Hematopoietic multipotent progenitor cell treated with erythropoietin and hydrocortisone succinate and interleukin-3 and kit ligand, for 15 days (in vitro differentiated cells): Measurements from ENCODE around the gene C5orf15.
A peak's percentile ranks its signal among the peaks of the same experiment; 100 is the strongest.

Experiments used
- DNase-seq: peaks from one replicate; pipeline ENCODE4 v3.0.0-alpha.2; 2015; ENCODE audit warnings: low spot score

C5orf15 gene

DNA sequence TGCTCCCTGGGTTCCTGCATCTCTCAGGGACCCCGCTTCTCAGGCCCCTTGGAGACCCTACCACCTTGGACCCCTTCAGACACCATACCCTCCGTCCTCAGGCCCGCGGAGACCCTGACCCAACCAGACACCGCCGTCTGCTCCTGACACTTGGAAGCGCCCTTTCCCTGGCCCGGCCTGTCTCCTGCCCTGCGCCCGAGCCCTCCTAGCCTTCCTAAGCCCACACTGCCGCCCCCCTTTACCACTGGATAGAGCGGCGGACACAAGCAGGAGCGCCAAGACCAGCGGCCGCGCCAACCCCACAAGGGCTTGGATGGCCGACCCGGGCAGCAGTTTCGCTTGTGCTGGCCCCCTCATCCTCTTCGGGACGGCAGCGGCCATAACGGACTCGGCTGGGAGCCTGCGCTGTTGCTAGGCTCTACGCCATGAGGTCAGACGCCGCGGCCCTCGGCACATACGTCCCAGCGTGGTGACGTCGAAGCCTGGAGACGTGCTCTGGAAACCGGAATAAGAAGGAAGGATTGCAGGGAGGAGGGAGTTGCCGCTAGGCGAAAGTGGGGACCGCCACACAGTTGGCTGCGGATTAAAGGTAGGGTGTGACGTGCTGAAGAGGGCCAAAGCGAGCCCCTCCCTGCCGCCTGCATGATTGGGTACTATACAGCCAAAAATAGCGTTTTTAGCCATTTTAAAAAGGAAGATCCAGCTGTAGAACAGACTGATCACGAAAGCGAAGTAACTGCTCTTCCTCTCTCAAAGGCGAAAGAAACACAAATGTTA, at the start of gene C5orf15:
Gene C5orf15 (minus strand): TSS at position 422 of the 777 bp plus-strand sequence. CDS start 41 bp downstream, at position 381.
- DNase-seq = peak; percentile 97

DNA sequence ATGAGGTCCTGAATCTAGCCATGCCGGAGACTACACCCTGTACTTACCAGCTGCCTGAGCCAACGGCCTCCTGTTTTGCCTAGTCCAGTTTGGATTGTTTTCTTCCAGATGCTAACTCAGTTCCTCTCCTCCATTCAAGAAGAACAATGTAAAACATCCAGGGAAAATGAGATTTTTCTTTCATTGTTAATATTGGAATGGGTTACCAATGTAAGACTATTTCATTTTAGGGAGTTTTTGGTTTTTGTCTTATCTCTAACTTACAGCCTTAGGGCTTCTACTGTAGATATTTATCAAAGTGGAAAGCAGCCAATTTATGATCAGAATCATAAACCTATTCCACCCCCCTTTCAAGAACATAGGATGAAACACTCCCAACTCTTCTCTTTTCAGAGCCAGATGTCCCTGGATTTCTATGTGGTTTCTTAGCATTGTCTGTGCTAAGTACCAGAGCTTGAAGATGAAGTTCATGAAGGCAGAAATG, 39.9 kb upstream of the C5orf15 start:
- DNase-seq = no peak

DNA sequence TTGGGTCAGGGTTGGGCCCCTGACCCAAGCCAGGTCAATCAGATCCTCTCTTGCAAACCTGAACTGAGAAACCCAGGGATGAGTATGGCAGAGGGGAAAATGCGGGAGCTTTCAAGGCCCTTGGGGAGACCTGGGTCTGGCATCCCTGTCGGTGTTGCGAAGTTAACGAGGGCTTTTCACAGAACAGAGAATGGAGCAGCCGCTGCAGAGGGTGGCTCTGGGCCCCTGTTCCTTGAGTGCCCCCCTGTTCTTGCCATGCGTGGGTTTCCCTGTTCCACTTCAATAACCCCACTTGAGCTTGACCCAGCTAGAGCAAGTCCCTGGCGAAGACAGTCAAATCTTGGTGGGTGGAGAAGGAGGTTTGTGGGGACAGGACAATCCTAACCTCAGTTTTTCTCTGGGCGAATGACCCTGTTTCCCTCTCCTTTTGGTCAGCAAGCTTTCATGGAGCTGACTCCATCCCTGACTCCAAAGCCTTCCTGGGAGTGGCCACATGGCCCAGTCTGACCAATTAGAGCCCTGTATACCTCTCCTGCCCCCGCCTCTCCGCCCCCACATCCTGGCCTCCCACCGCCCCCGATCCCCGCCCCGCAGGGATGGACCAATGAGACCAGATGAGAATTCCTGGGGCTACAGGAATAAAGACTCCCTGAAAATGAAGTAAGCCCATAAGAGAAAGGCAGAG, 39.3 kb upstream of the C5orf15 start:
- DNase-seq = no peak

DNA sequence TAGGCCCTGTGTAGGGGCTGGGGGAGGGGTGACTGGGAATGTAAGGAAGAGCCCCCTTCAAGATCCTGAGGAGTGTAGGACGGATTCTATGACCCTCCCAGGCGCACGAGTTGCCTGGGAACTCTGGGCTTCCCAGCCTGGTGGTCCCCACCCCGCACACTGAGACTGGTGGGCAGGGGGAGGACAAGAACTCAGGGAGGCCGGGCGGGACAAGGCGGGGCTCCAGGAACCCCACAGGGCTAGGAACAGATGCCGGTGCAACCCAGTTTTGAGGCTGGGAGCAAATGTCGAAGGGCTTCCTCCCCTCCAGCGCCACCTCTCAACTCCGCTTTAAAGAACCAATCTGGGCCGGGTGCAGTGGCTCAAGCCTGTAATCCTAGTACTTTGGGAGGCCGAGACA, 37.7 kb upstream of the C5orf15 start:
- DNase-seq = no peak

DNA sequence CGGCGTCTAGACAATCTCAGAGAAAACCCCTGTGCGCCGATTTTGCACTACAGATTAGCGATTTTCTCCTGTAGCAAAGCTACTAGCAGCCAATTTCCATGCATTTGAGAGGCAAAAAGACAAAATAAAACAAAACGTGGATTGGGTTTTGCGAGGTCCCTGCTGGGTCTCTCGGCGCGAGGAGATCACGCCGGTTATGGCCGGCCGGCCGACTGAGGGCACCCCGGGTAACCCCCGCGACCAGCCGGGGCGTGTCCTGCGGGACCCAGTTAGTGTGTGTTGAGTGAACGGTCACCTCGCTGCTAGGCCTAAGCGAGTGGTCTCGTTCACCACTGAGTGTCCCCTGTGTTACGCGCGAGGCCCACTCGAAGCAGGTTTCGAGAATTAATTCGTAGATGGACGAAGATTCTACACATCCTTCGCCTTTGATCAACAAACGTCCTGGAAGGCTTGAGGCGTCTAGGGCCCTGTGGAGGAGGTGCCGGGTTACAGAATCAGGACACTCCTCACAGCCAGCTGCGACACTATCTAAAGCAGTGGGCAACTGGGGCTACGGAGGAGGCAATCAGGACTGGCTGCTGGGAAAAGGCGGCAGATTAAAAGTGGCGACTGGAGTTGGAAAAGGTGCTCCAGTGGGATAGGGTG, 37.1 kb upstream of the C5orf15 start:
- no peak for DNase-seq

DNA sequence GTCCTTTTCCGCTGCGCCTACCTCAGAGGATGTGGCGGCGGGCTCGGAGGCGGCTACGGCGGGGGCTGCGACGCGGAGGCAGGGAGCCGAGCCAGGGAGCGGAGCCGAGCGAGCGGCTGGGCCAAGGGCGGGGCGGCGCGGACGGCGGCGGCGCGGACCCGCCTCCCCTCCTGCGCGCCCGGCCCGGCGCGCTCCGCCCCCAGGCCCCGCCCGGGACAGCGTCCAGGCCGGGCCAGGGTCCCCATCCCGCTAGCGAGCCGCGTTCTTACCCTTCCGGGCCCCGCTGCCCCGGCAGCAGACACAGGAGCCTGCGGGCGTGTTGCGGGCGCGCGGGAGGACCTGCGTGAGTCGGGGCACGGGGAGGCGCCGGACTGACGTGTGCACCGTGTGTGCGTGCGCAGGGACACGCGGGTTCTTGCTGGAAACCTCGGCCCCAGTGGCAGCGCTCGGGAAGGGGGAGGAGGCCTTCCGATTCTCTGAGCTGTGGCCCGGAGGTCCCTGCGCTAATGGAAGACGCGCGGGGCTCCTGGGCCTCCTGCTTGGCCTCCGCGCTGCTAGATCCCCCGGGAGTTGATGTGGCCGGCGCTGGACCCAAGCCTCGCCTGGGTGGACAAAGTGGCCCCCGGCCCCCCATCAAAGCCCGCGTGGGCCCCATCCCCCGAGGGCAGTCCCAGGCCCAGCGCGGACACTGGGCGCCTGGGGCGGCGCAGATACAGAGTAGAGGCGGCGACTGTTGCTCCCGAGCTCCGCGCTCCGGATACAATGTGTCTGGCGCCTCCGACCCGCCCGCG, 36.4 kb upstream of the C5orf15 start, which contains the start of gene VDAC1:
Gene VDAC1 (minus strand): TSS at position 350 of the 791 bp plus-strand sequence. CDS start 11,963 bp downstream, outside the sequence.
- peak; percentile 65 for DNase-seq

DNA sequence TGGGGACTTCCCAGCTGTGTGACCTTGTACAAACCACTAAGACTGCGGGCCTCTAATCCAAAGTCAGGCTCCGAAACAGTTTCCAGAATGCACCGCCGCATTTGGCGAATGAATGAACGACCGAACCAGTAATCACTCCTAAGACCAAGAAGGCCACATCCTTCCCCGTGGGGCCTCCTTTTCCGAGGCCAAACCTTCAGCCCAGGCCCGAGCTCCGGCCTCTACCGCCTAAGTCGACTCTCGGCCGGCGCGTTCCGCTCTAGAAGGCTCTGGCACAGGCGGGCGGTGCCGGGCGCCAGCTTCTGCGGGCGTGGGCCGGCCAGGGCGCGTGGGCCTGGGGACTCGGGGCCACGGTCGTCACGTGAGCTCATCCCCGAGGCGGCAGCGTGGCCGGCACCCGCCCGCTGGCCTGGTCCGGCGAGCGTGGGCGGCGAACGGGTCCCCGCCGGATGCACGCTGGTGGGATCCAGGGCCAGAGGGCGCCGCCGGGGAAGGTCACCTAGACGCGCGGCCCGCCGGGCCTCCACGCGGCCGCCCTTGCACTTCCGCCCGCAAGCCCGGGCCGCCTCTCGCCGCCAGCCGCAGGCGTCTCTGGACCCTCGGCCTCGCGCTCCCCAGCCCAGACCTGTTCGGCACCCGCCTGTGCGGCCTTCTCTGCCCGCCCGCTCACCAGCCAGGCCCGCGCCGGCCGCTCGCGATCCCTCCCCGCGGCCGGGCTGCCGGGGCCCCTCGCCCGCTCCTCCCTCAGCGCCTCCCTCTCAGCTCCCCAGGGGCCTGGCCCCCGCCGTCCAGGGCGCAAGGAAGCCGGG, 35.6 kb upstream of the C5orf15 start:
- DNase-seq = peak; percentile 44

DNA sequence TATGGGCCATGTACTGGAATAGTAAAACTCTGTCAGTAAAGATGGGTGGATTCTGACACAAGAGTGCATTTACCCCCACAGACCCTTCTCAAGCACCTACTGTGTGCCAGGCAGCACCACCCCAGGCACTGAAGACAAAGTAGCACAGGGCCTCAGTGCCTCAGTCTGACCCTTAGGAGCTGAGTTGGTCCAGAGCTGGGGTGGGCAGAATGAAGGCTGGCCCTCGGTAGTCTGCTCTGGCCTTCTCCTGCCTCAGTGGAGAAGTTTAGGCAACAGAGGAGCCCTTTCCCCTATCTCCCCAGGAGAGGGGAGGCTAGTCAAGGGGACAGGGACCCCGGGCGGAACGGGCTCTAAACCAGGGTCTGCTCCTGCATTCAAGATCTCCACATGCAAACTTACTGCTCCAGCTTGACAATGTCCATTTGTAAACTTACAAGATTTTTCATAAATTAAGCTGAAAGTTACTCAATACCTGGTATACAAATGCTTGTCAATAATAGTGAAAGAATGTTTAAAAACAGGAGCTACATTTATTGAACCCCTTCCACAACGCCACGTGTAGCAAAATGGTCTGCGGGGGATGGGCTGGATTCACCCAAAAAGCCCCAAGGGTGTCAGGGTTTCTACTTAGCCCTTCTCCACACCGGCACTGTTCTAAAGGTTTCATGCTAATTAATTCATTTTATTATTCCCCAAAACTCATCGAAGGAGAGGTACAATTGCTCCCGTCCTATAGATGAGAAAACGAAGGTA, 34.8 kb upstream of the C5orf15 start:
- no peak for DNase-seq

DNA sequence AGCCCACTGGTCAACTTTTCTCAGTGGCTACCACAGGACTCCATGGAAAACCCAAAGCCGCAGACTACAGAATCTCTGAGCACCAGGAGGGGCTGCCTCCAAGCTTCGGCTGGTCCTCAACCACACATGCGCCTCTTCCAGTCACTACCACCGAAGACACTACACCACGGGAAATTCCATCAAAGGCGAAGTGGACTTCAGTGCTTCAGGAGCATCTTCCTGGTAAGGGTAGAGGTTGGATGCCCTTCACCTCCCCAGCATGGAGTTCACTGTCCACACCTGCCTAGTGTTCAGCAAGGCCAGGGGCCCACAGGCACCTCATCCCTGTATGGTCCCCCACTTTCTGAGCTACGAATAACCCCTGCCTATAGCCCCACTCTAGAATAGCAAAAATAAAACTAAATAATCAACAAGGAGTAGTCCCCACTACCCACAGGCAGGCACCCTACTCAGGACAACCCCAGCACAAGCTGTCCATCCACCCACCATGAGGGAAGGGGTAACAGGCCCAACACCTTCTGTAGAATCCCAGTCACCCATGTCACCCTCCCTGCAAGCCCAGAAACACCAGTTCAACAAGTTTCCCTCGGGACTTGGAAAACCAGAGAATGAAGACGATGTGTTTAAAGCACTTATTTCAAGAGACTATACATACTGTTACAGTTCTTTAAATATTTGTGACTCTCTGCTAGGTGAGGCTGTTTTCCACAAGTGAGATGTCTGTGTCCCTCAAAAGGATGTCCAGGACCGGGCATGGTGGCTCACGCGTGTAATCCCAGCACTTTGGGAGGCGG, 33.7 kb upstream of the C5orf15 start:
- no peak for DNase-seq

DNA sequence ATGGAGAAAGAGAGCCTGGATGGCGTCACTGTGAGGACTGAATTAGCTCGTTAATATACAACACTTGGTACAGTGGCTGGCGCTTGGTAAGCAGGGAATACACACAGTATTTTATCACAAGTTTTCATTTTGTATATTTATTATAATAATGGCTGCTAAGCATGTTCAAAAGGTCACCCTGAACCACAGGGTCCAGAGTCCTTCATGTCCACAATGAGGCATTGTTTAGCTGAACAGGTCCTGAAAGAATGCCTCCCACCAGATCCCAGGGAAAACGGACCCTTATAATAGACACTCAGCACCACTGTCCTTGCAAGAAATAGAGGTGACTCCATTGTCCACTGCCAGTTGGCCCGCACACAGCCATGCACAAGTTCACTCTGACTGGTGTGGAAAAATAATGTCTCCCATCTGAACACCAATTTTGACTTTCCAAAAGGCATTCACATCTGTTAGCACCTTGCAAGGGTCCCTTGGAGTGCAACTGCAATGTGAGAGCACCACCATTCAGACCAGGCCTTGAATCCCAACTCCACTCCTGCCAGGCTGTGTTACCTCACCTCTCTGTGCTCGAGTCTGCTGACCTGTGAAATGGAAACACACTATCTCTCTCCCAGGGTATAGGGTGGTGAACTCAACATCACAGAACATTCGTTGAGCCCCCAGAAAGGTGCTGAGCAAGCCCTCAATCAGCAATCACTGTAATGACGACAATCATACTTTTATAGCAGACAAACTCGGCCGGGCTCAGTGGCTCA, 32.5 kb upstream of the C5orf15 start:
- no peak for DNase-seq

DNA sequence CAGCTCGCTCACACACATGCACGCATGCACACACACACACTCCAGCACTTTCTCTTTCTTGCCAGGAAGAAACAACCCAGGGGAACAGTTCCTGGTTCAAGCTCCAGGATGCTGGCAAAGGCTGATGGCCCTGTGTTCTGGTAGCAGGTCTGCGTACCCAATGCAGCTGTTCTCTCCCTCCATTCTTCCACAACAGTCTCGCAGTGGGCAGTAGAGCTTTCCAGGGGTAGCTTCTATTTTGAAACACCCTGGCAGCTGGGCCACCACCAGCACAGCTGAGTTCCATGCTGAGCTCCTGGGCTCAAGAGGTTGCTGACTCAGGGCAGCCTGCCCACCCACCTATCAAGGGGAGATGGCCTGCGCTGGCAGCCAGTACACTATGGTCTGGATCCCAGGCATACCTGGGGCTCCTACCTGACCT, 31.7 kb upstream of the C5orf15 start:
- DNase-seq = no peak

DNA sequence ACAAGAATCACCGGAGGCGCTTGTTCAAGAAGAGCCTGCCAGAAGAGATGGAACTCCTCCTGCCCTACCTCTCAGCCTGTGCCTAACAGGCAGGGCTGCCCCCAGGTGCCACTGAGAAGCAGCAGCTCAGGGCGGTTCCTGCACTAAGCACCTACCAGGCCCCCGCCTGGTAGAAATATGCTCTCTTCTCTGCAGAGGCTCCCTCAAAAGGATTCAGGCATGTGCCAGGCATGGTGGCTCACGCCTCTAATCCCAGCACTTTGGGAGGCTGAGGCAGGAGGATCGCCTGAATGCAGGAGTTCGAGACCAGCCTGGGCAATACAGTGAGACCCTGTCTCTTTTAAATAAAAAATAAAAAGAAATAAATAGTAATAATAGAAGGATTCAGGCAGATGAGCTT, 30.4 kb upstream of the C5orf15 start:
- no peak for DNase-seq

DNA sequence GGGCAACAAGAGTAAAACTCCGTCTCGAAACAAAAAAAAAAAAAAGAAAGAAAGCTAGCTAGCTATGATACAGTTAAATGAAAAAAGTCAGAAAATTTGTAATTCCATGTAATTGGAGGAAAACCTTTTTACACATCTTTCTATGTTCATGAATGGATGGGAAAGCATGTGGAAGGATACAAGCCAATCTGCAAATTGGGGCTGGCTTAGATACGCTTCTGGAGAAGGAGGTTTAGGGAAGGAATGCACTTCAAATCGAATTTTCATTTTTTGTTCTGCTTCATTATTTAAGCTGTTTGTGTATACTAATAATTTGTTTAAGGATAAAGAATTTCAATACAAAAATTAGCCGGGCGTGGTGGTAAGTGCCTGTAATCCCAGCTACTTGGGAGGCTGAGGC, 29.6 kb upstream of the C5orf15 start:
- no peak for DNase-seq

DNA sequence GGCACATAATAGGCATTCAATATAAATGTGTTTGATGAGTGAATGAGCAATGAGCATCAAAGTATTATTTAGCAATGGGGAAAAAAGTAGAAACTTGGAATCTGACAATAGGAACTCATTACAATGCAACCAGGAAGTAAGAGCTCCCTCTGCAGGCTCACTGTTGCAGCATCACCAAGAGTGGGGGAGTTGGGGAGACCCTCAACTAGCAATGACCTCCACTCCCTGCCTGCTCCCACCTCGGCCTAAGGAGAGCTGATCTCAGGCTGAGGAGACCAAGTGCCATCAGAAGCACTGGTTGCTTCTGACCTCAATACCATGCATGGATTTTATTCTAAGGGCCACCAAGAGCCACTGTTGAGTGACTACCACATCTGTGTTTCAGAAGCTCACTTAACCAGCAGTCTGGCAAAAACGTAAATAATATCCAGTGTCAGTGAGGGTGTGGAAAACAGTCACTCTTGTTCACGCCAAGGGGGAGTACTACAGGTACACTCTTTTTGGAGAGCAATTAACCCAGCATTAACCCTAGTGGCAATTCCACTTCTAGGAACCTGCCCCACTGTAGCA, 28.3 kb upstream of the C5orf15 start:
- no peak for DNase-seq

DNA sequence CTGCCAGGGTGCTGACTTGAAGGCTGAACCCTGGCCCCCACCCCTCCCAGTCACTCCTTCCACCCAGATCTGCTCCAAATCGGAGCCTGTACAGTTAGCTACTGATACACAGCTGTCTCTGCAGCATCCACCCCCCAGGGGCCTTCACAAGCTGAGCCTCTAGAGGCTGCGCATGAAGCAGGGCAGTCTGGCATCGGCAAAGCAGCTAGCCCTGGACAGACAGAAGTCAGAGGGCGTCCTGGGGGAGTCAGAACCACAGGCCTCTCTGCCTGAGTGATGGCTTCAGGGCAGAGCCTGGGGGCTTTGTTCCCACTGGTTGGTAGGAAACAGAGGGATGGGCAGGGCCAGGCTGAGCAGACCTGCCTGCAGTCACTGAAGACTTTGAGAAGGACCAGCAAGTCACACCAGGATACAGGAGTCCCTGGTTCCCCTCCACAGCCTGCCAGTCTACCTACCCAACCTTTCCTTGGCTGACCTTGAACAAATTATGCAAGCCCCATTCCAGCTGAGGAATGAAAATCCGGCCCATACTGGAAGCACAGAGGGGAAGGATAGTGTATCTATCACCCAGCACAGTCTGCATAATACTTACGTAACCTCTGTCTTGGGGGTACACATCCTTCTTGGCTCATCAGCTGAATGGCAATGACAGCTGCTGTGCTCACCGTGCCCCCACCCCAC, 27.6 kb upstream of the C5orf15 start:
- DNase-seq = no peak

DNA sequence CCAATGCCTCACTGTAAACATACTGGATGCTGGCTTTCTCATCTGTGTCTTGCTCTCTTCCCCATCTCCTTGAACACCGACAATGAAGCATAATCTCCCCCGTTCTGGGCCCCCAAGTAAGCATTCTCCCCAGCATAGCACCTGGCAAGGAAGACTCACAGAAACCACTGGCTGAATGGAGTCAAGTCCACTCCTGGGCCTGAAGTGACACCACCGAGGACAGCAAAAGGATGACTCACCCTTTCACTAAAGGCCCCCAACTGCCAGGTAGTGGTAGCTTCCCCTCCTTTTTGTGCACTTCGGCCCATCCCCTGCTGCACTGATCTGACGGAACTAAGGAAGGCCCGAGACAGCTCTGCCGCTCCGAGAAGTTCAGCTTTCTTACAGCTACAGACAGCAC, 26.9 kb upstream of the C5orf15 start:
- DNase-seq = no peak

DNA sequence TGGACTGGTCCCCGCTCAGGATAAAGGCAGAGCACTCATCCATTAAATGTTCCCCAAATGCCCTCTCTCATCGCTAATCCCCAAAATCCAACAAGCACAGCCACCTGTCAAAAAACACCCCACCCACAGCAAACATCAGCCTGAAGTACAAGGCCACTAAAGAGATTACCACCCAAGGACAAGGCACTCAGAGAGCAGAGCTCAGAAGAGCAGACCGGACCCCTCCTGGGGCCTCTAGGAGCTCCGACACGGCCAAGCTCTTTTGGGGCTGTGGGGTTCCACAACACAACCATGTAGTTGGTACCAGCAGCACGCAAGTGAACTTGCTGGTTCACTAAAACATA, 26.5 kb upstream of the C5orf15 start:
- no peak for DNase-seq
